AG04449 (cell line): Measurements from ENCODE around the gene PNP.
A peak's percentile ranks its signal among the peaks of the same experiment; 100 is the strongest.

Source experiments
- CTCF ChIA-PET: fragments of 350-600 bp; formaldehyde crosslinking; extraction: SDS; loops from one replicate; lab custom pipeline; 2021; ENCODE audit warnings: antibody characterized with exemption; lab: Yijun Ruan, JAX
- POLR2A ChIA-PET: fragments of 400-600, 350-600 bp; formaldehyde crosslinking; extraction: SDS; loops from one replicate; lab custom pipeline; 2020; ENCODE audit warnings: antibody characterized with exemption, inconsistent platforms; lab: Yijun Ruan, JAX
- DNase-seq: peaks from one replicate; pipeline ENCODE4 v3.0.0-alpha.2; 2010; ENCODE audit warnings: low read depth, low spot score
- H3K4me3 ChIP-seq: 2 replicates; pipeline ENCODE4 v1.5.1; 2011; ENCODE audit warnings: low read depth, mild to moderate bottlenecking, control low read depth, low read length
- TF ChIP-seq, protein P1 (sequence below): IDR thresholded peaks from one replicate; pipeline ENCODE4 v1.5.1; 2011; ENCODE audit warnings: mild to moderate bottlenecking, moderate library complexity, low read length, control low read depth, inconsistent platforms; ENCODE audit not compliant: insufficient read depth; ENCODE audit errors: missing control alignments

The PNP gene

DNA sequence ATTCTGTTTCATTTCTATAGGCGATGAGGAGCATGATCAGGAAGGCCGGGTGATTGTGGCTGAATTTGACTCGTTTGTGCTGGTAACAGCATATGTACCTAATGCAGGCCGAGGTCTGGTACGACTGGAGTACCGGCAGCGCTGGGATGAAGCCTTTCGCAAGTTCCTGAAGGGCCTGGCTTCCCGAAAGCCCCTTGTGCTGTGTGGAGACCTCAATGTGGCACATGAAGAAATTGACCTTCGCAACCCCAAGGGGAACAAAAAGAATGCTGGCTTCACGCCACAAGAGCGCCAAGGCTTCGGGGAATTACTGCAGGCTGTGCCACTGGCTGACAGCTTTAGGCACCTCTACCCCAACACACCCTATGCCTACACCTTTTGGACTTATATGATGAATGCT is 12.2 kb upstream of the PNP start:
- TF ChIP-seq, protein P1, sequence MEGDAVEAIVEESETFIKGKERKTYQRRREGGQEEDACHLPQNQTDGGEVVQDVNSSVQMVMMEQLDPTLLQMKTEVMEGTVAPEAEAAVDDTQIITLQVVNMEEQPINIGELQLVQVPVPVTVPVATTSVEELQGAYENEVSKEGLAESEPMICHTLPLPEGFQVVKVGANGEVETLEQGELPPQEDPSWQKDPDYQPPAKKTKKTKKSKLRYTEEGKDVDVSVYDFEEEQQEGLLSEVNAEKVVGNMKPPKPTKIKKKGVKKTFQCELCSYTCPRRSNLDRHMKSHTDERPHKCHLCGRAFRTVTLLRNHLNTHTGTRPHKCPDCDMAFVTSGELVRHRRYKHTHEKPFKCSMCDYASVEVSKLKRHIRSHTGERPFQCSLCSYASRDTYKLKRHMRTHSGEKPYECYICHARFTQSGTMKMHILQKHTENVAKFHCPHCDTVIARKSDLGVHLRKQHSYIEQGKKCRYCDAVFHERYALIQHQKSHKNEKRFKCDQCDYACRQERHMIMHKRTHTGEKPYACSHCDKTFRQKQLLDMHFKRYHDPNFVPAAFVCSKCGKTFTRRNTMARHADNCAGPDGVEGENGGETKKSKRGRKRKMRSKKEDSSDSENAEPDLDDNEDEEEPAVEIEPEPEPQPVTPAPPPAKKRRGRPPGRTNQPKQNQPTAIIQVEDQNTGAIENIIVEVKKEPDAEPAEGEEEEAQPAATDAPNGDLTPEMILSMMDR, result no peak
- no peak overlapping the region for H3K4me3 ChIP-seq
- ChIA-PET POLR2A (no interaction called here), CTCF (interaction anchor here (3.4 to 8.4 kb wide), 2 partner anchors 42 to 151 kb away, joined by 25 to 46 read pairs; partner anchors contain the start of gene TEP1)
- no peak for DNase-seq

DNA sequence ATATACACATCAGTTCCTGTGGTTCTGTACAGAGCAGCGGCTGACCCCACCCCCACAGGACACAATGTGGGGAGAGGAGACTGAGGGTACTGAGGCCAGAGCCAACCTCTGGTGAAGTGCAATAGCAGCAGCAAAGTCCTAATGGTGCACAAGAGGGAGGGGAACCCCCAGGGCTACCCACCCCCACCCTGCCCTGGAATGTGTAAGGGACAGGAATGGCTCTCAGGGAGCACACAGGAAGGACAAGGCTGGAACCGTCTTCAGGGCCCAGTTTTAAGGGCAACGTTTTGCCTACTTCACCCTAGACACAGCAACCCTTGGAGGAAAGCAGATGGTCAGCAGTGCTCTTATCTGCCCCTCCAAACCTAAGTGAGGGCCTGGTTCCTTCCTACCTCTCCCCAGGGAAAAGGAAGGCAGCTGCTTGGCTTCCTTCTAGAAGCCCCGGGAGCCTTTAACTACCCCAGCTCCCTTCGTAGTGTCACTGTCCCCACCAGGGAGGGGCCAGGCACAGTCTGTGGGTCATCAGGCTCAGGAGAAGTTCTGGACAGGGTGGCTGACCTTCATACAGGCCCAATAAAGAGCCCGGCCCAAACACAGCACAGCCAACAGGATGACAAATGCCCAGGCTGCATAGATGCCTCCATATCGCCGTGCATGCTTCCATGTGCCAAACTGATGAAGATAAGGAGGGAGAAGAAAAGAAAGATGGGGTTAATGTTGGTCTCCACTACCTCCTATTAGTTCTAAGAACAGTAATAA is 11.0 kb upstream of the PNP start:
- ChIA-PET POLR2A (no interaction called here), CTCF (no interaction called here)
- no peak for DNase-seq
- TF ChIP-seq, protein P1, result no peak
- no peak overlapping the region for H3K4me3 ChIP-seq

DNA sequence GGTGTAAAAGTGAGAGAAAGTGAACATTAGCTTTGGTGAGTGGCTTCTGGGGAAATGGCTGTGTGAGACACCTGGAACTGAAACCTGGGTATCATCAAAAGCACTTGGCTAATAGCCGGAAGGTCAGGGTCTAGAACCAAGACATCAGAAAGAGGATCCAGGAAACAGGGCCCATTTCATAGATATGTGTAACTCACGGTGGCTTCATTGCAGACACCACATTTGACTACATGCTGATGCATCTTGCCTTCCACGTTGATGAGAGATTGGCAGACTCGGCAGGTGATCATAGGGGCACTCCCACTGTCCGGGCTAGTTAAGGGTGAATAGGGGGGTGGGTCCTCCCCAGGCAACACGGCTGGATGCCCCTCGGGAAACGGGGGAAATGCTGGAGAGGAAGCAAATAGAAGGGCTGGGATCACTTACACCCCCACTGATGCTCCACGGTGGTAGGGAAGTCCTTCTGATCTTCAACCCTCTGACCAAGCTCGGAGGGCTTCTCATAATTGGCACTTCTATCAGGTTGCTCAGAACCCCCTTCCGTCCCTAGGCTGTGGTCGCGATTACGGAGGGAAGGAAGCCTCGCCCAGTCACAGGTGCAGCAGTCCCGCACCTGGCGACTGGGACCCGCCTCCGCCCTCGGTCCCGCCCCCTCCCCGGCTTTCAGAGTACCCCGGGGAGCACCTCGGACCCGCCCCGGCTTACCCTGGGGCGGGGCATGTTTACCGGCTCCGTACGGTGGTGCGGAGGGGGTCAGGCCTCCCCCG is 8.6 kb upstream of the PNP start:
- DNase-seq, result no peak
- POLR2A ChIA-PET, result interaction anchor here (0.8 to 1.6 kb wide), 6 partner anchors 9 to 221 kb away, joined by 3 to 14 read pairs (median 10); partner anchors contain the start of genes KLHL33, PARP2, PNP and TEP1
- CTCF ChIA-PET, result interaction anchor here (0.8 to 2.8 kb wide), 5 partner anchors 45 to 153 kb away, joined by 3 to 8 read pairs (median 5); no protein-coding TSS in a partner anchor
- TF ChIP-seq, protein P1, result no peak
- peak overlapping the region; percentile 78 for H3K4me3 ChIP-seq

DNA sequence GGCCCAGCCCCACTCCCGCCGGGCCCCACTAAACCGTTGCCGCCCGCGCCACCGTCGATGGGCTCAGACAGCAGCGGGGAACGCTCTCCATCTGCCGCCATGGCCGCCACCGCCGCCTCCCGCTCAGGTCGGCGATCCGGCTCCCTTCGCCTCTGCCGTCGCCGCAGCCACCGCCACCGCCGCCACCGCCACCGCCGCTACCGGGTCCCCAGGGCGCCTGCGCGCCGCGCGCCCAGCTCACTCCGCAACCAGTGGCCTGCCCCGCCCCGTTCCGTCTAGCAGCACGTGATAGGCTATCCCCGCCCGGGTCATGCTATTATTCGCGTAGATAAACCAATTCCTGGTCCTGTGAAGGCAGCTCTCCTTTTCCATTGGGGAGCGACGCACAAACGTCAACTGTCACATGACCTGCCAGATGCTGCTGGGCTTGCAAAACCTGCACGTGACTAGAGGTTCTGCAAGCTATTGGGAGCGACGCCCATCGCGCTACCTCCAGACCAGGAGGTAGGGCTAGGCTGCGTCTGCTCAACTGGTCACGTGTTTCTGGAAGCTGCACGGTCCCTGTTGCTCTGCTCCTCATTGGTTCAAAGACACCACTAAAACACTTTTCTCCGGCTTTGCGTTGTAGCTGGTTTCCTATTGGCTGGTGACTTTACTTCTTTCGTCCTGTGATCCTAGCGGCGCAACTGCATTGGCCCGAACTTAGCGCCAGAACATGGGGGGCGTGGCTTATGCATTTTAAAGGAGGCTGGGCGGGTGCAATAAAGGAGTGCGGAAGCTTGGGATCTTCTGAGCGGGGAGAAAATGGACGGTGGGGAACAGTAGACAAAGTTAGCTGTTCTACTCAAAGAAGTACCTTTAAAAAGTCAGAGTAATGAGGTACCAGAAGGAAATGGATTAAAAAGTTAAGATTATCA is 7.7 kb upstream of the PNP start, which contains the start of gene PIP4P1:
PIP4P1 (minus strand) TSS at position 210 of the 917 bp plus-strand sequence; CDS start at position 101, 109 bp downstream.
- ChIA-PET POLR2A (interaction anchor here (0.6 to 1.6 kb wide), 8 partner anchors 8 to 223 kb away, joined by 3 to 14 read pairs (median 6); partner anchors contain the start of genes KLHL33, PARP2, PNP and RNASE4), CTCF (interaction anchor here (0.8 to 2.8 kb wide), 7 partner anchors 14 to 509 kb away, joined by 3 to 8 read pairs (median 4); no protein-coding TSS in a partner anchor)
- TF ChIP-seq, protein P1, result no peak
- peak within 1 kb of the TSS; percentile 78 for H3K4me3 ChIP-seq
- DNase-seq, result peak; percentile 100

DNA sequence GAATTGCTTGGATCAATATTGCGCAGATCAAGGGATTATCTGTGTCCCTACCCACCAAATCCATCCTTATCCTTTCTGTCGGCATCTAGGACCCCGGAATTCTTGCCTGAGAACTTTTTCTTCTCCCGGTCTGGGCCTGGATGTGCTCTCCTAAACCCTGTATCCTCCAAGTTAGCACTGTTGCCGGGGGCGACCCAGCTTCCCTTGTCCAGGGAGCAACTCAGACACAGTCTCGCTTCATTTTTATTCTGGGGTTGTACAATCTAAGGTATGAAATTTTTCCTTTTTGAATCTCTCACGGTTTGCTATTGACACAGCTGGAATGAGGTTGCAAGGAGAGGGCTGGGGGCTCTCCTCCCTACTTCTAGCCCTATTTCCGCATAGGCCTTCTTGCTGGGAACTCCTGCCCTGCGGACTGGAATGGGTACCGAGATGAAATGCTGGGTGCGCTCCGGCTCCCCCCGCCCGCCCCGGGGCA is 403 bp upstream of the PNP start:
- TF ChIP-seq, protein P1, result no peak
- DNase-seq, result no peak
- peak overlapping the region; percentile 94 for H3K4me3 ChIP-seq
- CTCF ChIA-PET, result interaction anchor here (2.1 kb wide), 1 partner anchor 53 kb away, joined by 7 read pairs; no protein-coding TSS in a partner anchor
- POLR2A ChIA-PET, result interaction anchor here (0.9 to 2.0 kb wide), 3 partner anchors 7 to 60 kb away, joined by 3 to 19 read pairs (median 14); partner anchors contain the start of genes APEX1, OSGEP and PIP4P1
